Measurements from ENCODE around the gene FAM227A. TPM values are rescaled to one million over a fixed set of nuclear protein-coding genes. Genes with fewer than 3 reads are reported as not detected.

The FAM227A gene
- total RNA-seq = 0.30 and 0.71 TPM in 2 replicates

GRCh38 chr22:38656256-38657044, at the start of gene FAM227A, which contains the start of gene CBY1:
Gene FAM227A (minus strand): TSS chr22:38656392. CDS start chr22:38650168, 6,224 bp downstream.
Gene CBY1 (plus strand): TSS chr22:38656638. CDS start chr22:38668055, 11,417 bp downstream.
- intact Hi-C loops (cut with micrococcal nuclease) = loop anchor here (1.0 kb wide), 2 partner anchors 25 to 150 kb away; partner anchors contain the start of genes DDX17 and TOMM22
- no peaks in the 10 kb centered on the region for H3K27me3 Mint-ChIP-seq
- H3K36me3 Mint-ChIP-seq (ENCODE audit: low read depth) = no peaks in the 10 kb centered on the region
- peak within 1 kb of the TSS; percentile 97 for H3K27ac Mint-ChIP-seq
- peak; percentile 96 for DNase-seq
- H3K4me1 Mint-ChIP-seq = peaks cover 11% of the 10 kb centered on the region
- H3K9me3 Mint-ChIP-seq = no peaks in the 10 kb centered on the region
- peak within 1 kb of the TSS; percentile 93 for H3K4me3 Mint-ChIP-seq

DNA sequence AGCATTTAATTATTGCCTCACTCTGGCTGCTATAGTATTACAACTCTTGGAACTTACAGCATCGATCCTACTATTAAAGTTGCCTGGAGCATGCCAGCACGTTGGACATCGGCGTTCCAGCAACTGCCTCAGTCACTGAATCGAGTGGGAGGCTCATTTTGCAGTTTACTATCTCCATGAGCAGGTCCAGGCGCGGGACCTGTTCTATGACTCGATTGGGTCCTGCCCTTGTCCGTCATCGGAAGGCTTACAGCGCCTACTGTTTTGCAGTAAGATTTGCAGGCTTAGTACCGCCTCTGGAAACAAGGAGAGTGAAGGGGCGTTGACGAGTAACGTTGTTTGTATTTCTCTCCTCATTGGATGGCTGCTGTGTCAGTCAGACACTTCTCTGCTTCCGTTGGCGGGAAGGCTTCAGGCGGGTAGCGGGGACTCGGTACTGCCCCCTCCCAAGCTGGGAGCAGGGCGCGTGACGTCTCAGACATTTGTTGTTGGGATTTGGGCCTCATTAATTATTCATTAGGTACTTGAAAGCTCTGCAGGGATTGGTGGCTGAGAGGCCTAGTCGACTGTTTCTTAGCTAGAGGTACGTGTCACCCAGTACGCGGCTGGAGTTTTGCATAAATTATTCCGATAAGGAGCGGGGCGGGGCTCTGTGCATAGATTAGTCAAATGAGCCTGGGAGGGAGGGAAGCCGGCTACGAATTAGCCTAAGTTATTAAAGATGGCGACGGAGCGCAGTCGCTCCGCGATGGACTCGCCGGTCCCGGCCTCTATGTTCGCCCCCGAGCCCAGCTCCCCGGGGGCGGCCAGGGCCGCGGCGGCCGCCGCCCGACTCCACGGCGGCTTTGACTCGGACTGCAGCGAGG, 49.3 kb upstream of the FAM227A start, which contains the start of gene GTPBP1:
GTPBP1 (plus strand) TSS at position 710 of the 866 bp plus-strand sequence; CDS start at position 722, 12 bp downstream.
- peak within 1 kb of the TSS; percentile 98 for H3K27ac Mint-ChIP-seq
- peaks cover 54% of the 10 kb centered on the region for H3K4me1 Mint-ChIP-seq
- peaks cover 35% of the 10 kb centered on the region for H3K36me3 Mint-ChIP-seq (ENCODE audit: low read depth)
- H3K9me3 Mint-ChIP-seq = no peaks in the 10 kb centered on the region
- H3K27me3 Mint-ChIP-seq = peaks cover 4% of the 10 kb centered on the region
- peak; percentile 99 for DNase-seq
- peak within 1 kb of the TSS; percentile 81 for H3K4me3 Mint-ChIP-seq
- intact Hi-C loops (cut with micrococcal nuclease) = loop anchor here (1.0 to 10.0 kb wide), 3 partner anchors 49 to 409 kb away; partner anchors contain the start of gene DDX17

DNA sequence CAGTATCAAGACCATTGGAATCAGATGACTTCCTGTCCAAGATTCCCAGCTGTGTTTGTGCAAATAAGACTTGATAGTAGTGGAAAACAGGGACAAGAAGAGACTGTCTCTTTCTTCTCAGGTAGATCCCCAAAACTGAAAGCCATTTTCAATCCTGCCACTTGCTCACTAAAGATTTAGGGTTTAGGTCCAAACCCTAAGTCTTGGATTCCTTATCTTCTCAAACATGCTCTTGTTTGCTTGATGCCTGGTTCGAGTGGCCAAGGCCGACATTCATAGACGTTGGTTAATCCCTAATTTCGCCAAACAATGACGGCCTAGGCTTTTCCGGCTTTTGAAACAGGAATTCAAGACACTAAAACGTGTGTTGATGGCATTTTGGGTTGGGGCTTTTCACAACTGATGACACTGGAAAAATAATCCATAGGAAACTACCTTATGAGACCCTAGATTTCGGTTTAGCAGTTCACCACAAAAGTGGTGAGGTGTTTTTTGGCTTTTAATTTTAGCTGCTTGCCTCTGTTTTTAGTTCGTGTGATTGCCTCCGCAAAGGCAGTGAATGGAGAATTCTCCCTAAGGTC, 48.6 kb upstream of the FAM227A start:
- peaks cover 53% of the 10 kb centered on the region for H3K4me1 Mint-ChIP-seq
- intact Hi-C loops (cut with micrococcal nuclease) = loop anchor here (1.0 to 10.0 kb wide), 3 partner anchors 50 to 410 kb away; partner anchors contain the start of gene DDX17
- DNase-seq = no peak
- peaks cover 35% of the 10 kb centered on the region for H3K36me3 Mint-ChIP-seq (ENCODE audit: low read depth)
- H3K4me3 Mint-ChIP-seq = peak overlapping the region; percentile 81
- peak overlapping the region; percentile 98 for H3K27ac Mint-ChIP-seq
- peaks cover 4% of the 10 kb centered on the region for H3K27me3 Mint-ChIP-seq
- no peaks in the 10 kb centered on the region for H3K9me3 Mint-ChIP-seq

- intact Hi-C loops (cut with micrococcal nuclease) = loop anchor here (10.0 kb wide), 1 partner anchor 414 kb away; no protein-coding TSS in a partner anchor
- DNase-seq = peak; percentile 100
- Mint-ChIP-seq H3K4me1 (peaks cover 57% of the 10 kb centered on the region), H3K27me3 (peaks cover 4% of the 10 kb centered on the region), H3K27ac (peak within 1 kb of the TSS; percentile 100), H3K9me3 (no peaks in the 10 kb centered on the region), H3K4me3 (peak within 1 kb of the TSS; percentile 98), H3K36me3 (ENCODE audit: low read depth) (peaks cover 40% of the 10 kb centered on the region)
These were observed 44.8 kb upstream of the FAM227A start, which contains the start of gene JOSD1 for GRCh38 chr22:38700789-38701628. Gene JOSD1 (minus strand): TSS chr22:38700943. CDS start chr22:38699987, 956 bp downstream.

DNA sequence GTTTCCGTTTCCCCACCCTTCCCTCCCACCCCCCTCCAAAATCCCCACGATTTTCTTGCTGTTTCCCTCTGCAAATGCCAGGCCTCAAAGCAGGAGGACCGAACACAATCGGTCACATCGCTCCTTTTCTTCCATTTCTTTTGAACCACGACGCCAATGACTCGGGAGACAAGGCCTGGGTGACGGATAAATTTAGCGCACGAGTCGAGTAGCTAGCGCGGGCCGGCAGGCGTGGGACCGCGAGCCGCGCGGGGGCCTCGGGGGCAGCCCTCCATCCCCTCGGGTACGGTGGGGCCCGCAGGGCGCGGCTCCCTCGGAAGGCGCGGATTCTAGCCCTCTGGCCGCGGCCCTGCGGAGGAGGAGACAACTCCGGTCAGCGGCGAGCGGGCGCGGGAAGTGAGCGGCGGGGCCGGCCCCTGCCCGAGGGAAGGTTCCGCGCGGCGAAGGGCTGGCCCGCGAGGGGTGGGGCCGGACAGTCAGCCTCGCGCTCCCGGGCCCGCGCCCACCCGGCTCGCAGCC, 44.1 kb upstream of the FAM227A start:
- intact Hi-C loops (cut with micrococcal nuclease) = loop anchor here (10.0 kb wide), 1 partner anchor 414 kb away; no protein-coding TSS in a partner anchor
- H3K27ac Mint-ChIP-seq = peak overlapping the region; percentile 100
- peak overlapping the region; percentile 98 for H3K4me3 Mint-ChIP-seq
- peaks cover 2% of the 10 kb centered on the region for H3K27me3 Mint-ChIP-seq
- DNase-seq = no peak
- peaks cover 37% of the 10 kb centered on the region for H3K36me3 Mint-ChIP-seq (ENCODE audit: low read depth)
- H3K9me3 Mint-ChIP-seq = no peaks in the 10 kb centered on the region
- H3K4me1 Mint-ChIP-seq = peaks cover 53% of the 10 kb centered on the region

DNA sequence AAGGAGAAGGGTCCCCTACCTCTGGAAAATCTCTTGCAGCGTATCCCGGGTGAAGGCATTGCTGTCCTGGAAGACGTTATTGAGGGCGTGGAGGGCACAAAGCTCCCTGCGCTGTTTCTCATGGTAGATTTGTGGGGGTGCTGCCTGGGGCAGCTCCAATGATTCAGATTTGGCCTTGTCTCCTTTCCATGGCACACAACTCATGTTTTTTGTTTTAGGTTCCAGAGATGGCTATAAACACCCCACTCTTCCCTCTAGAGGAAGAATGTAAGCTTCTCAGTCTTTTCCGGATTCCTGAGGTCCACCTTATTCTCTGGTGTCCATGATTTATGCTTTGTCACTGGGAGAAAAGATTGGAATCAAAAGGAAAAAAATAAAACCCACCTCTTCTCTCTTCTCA, 43.6 kb upstream of the FAM227A start:
- peak overlapping the region; percentile 98 for H3K4me3 Mint-ChIP-seq
- peaks cover 42% of the 10 kb centered on the region for H3K36me3 Mint-ChIP-seq (ENCODE audit: low read depth)
- intact Hi-C loops (cut with micrococcal nuclease) = loop anchor here (1.0 to 10.0 kb wide), 2 partner anchors 18 to 415 kb away; partner anchors contain the start of gene TOMM22
- peak; percentile 64 for DNase-seq
- peaks cover 54% of the 10 kb centered on the region for H3K4me1 Mint-ChIP-seq
- H3K27ac Mint-ChIP-seq = peak overlapping the region; percentile 98
- no peaks in the 10 kb centered on the region for H3K9me3 Mint-ChIP-seq
- H3K27me3 Mint-ChIP-seq = peaks cover 2% of the 10 kb centered on the region

DNA sequence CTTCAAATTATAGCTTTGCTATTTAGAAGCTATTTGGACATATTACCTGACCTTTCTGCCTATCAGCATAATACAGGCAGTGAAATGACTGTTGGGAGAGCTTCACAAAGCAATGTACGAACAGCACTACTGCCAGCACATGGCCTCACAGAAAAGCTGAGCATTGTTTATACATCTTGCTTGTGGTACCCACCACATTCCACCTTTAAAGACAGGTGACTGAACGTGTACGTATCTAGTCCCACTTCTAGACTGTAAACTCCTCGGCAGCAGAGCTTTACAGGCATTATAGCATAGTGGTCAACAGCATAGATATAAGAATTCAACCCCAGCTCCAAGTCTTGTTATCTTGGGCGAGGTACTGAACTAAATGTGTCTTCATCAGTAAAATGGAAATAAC, 43.0 kb upstream of the FAM227A start:
- H3K4me3 Mint-ChIP-seq = peak overlapping the region; percentile 98
- H3K4me1 Mint-ChIP-seq = peaks cover 50% of the 10 kb centered on the region
- H3K27me3 Mint-ChIP-seq = peaks cover 2% of the 10 kb centered on the region
- DNase-seq = peak; percentile 68
- peak overlapping the region; percentile 98 for H3K27ac Mint-ChIP-seq
- intact Hi-C loops (cut with micrococcal nuclease) = loop anchor here (1.0 kb wide), 1 partner anchor 18 kb away; the partner anchor contains the start of gene TOMM22
- peaks cover 45% of the 10 kb centered on the region for H3K36me3 Mint-ChIP-seq (ENCODE audit: low read depth)
- H3K9me3 Mint-ChIP-seq = no peaks in the 10 kb centered on the region

DNA sequence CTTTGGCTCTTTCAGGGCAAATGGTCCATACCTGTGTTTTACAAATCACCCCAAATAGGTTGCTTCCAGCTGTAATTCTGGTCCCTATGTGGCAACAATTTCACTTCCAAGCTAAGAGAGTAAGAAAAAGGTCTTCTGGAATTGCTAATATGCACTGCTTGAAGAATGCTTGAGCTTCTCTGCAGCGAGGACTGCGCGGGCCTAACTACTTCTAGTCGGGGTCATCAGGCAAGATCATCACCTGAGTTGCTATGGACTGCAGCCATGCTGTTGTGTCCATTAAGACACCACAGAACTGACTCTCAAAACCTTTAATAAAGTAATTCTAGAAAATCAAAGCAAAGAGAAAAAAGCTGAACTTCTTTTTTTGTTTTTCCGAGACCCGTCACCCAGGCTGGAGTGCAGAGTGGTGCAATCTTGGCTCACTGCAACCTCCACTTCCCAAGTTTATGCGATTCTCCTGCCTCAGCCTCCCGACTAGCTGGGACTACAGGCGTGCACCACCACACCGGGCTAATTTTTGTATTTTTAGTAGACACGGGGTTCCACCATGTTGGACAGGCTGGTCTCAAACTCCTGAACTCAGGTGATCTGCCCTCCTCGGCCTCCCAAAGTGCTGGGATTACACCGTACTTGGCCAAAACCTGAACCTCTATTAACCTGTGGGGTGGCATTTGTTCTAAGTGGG, 42.4 kb upstream of the FAM227A start:
- no peak for DNase-seq
- H3K9me3 Mint-ChIP-seq = no peaks in the 10 kb centered on the region
- intact Hi-C loops (cut with micrococcal nuclease) = loop anchor here (1.0 kb wide), 1 partner anchor 17 kb away; the partner anchor contains the start of gene TOMM22
- H3K27ac Mint-ChIP-seq = peak overlapping the region; percentile 98
- H3K4me3 Mint-ChIP-seq = peak overlapping the region; percentile 98
- H3K27me3 Mint-ChIP-seq = peaks cover 2% of the 10 kb centered on the region
- peaks cover 47% of the 10 kb centered on the region for H3K36me3 Mint-ChIP-seq (ENCODE audit: low read depth)
- H3K4me1 Mint-ChIP-seq = peaks cover 48% of the 10 kb centered on the region

- intact Hi-C loops (cut with micrococcal nuclease) = no loop called here
- H3K4me1 Mint-ChIP-seq = peaks cover 55% of the 10 kb centered on the region
- H3K27ac Mint-ChIP-seq = peak overlapping the region; percentile 98
- no peaks in the 10 kb centered on the region for H3K9me3 Mint-ChIP-seq
- H3K36me3 Mint-ChIP-seq (ENCODE audit: low read depth) = peaks cover 54% of the 10 kb centered on the region
- peak; percentile 67 for DNase-seq
- H3K27me3 Mint-ChIP-seq = peaks cover 2% of the 10 kb centered on the region
- H3K4me3 Mint-ChIP-seq = peak overlapping the region; percentile 98
These were observed 41.4 kb upstream of the FAM227A start for GRCh38 chr22:38697425-38698089.

DNA sequence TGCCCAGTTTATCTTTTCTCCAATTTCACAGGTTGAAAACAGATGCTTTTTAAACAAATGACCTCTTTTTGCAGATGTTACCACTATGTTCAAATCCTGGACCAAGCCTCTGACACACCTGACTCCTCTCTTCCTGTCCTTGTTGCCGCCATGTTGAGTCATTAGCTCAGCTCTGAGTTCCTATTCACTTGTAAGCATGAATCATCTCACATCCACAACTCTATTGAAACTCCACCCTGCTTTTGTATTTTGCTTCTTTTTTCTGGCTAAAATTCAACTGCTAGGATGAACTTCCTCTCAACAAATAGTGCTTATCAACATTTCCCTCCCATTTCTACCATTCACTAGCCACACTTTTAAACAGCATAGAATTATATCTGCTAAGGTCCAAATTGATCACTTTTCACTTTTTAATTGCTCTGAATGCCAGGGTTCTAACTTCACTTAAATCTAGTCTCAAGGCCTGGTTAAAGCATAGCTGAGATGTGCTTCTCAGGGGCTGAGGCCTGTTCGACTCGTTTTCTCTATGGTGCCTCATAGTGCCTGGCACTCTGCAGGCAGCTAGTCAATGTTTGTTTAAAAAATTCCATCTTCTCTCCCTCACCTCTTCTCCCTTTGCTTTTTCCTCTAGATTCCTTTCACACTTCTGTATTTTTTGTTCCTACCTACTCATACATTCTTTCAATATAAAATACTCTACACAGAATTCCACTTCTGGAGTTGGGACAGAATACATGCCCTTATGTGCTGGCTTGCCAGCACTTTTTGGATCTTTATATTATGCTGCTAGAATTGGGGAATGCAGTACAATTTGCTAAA, 40.6 kb upstream of the FAM227A start:
- H3K27me3 Mint-ChIP-seq = peaks cover 2% of the 10 kb centered on the region
- peak; percentile 79 for DNase-seq
- H3K4me1 Mint-ChIP-seq = peaks cover 55% of the 10 kb centered on the region
- peak overlapping the region; percentile 98 for H3K4me3 Mint-ChIP-seq
- H3K9me3 Mint-ChIP-seq = no peaks in the 10 kb centered on the region
- peaks cover 56% of the 10 kb centered on the region for H3K36me3 Mint-ChIP-seq (ENCODE audit: low read depth)
- intact Hi-C loops (cut with micrococcal nuclease) = loop anchor here (1.0 kb wide), 1 partner anchor 15 kb away; no protein-coding TSS in a partner anchor
- peak overlapping the region; percentile 81 for H3K27ac Mint-ChIP-seq

- Mint-ChIP-seq H3K4me1 (peaks cover 52% of the 10 kb centered on the region), H3K4me3 (no peak overlapping the region), H3K27ac (peak overlapping the region; percentile 54), H3K36me3 (ENCODE audit: low read depth) (peaks cover 60% of the 10 kb centered on the region), H3K27me3 (no peaks in the 10 kb centered on the region), H3K9me3 (no peaks in the 10 kb centered on the region)
- intact Hi-C loops (cut with micrococcal nuclease) = no loop called here
- DNase-seq = no peak
These were observed 38.7 kb upstream of the FAM227A start for GRCh38 chr22:38694940-38695339.
